H1 (cell line): ENCODE measurements around the gene GCM1.

Source experiments
- CBX8 ChIP-seq: fragments of 300-800, 300-1000 bp; sonication (generic); IDR thresholded peaks from 2 replicates; pipeline ENCODE4 v1.7.1; 2016; ENCODE audit warnings: low read depth, low read length, borderline replicate concordance
- CTCF ChIP-seq, 3 experiments: IDR thresholded peaks; 1 replicate in 2 of 3; 2 replicates in 1 of 3; pipeline versions ENCODE4 v1.5.1 to v1.6.1; 2011; ENCODE audit warnings: low read length in 3 of 3, mild to moderate bottlenecking in 3 of 3, inconsistent platforms in 2 of 3, low read depth in 1 of 3, moderate library complexity in 1 of 3; ENCODE audit not compliant: insufficient read depth in 1 of 3; ENCODE audit errors: control extremely low read depth in 1 of 3
- POLR2A ChIP-seq, 2 experiments: IDR thresholded peaks; 1 replicate in 1 of 2; 2 replicates in 1 of 2; pipeline ENCODE4 v1.6.1; 2011; ENCODE audit warnings: low read depth in 2 of 2, low read length in 2 of 2, mild to moderate bottlenecking in 2 of 2; ENCODE audit errors: control extremely low read depth in 1 of 2
- USF2 ChIP-seq: IDR thresholded peaks from 2 replicates; pipeline ENCODE4 v1.6.1; 2011; ENCODE audit warnings: low read length, improper control_type of control experiment

DNA sequence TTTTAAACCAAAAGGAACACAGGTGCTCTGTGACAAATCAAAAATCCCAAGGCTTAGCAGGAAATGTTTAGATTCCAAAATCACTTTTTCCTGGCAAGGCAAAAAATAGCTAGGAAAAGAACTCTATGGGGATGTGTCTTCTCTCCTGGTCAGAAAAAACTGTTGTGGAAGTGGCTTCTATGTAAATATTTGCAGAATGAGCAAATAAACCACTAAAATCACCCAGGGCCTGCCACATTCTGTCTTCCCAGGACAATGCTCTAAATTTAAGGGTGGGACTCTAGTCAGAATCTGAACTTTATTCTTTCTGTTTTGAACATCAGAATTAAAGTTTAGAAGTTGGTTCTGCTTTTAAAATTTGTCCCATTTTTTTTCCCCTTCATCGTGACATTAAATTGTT lies 29.3 kb downstream of the GCM1 start:
- TF ChIP-seq USF2 = no peak
- TF ChIP-seq POLR2A (IDR thresholded peaks at IDR 0.05; ENCODE audit: control extremely low read depth in 1 of 2, low read depth in 2 of 2, low read length in 2 of 2) = no peak
- TF ChIP-seq CBX8 = no peak
- TF ChIP-seq CTCF (IDR thresholded peaks at IDR 0.05; ENCODE audit: control extremely low read depth in 1 of 3, insufficient read depth in 1 of 3, low read depth in 1 of 3, low read length in 3 of 3) = no peak
